ENCODE results near the gene USP13.

- TF ChIP-seq CTCF (IDR thresholded peaks at IDR 0.05): no peak
- TF ChIP-seq POLR2A (IDR thresholded peaks at IDR 0.05): no peak
Measured at GRCh38 chr3:179717219-179717618, 64.4 kb downstream of the USP13 start.

All from adrenal gland (tissue), 5 donors.